Non-pigmented ciliary epithelial cell (primary cell): ENCODE data around the gene PDGFB.
A peak's percentile ranks its signal among the peaks of the same experiment; 100 is the strongest.

Experiments used
- DNase-seq: peaks from one replicate; pipeline ENCODE4 v3.0.0-alpha.2; 2010; ENCODE audit warnings: low read depth

Gene PDGFB

DNA sequence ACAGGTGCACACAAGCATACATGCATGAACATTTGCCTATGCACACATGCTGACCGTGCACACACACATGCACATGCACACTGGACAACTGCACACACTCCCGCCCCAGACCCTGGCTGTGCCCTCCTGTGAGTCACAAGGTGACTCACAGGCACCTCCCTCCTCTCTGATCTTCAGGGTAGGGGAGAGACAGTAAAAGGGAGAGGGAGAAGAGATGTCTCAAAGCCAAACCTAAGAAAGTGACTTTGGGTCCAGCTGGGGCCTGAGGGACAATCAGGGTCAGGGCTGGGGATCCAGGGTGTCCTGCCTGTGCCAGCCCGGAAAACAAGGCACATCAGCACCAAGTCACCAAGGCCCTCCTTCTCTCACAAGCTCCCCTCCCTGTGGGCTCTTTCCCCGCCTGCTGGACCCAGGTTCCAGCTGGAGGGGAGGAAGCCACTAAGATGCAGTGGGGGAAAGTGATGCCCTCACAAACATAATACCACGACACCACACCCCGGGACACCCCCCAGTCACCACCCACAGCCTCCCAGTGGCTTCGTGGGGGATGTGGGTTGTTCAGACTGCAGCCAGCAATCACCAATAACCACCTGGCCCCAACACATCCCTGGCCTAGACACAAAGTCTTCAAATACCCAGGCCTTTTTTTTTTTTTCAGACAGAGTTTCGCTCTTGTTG lies 39.3 kb downstream of the PDGFB start:
- DNase-seq, result peak; percentile 20

DNA sequence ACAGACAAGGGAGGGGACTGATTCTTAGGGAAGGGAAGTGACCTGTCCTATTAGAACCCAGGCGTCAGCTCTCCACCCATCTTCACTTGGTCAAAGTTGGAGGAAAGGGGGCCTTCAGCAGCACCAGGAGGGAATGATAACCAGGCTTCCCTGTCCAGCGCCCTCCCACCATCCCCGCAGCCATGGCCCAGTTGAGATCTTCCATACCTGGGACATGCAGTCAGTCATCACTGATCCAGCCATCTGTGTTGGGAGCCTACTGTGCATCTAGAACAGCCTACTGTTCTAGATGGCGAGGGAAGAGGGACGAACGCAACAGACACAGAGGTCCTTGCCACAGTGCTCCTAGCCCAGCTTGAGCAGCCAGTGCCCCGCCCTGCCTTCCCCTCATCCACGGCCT lies 40.6 kb downstream of the PDGFB start:
- DNase-seq, result no peak

DNA sequence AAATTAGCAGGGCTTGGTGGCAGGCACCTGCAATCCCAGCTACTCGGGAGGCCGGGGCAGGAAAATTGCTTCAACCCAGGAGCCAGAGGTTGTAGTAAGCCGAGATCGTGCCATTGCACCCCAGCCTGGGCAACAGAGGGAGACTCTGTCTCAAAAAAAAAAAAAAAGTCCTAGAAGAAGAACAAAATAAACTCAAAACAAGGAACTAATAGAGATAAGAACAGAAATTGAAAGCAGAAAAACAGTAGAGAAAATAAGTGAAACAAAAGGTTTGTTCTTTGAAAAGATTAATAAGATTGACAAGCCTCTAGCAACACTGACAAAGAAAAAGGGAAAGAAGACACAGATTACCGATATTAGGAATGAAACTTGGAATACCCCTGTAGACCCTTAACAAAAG lies 47.2 kb downstream of the PDGFB start:
- DNase-seq, result no peak

DNA sequence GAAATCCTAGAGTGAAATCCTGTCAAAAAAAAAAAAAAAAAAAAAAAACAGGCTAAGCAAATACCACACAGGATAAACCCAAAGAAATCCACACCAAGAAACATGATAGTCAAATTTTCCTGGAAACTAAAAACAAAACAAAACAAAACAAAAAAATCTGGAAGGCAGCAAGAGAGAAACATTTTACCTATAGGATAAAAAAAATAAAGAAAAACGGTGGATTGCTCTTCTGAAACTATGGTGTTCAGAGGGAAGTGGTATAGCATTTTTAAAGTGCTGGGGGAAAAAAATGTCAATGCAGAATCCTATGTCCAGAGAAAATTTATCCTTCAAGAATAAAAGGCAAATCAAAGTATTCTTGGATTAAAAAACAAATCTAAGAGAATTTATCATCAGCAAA lies 50.7 kb downstream of the PDGFB start:
- no peak for DNase-seq

DNA sequence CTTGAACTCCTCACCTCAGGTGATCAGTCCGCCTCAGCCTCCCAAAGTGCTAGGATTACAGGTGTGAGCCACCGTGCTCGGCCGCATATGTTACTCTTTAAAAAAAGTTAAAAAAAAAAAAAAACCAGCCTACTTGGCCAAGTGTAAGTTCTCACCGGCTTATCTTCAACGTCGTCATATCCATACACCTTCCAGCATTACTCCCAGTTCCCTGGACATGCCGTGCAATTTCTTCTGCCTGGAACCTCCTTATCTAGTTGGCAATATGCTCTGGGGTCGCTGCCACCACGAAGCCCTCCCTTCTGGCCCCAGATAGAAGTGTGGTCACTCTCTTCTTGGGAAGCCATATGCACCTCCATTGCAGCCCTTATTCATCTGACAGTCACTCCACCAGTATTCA lies 56.0 kb downstream of the PDGFB start:
- DNase-seq, result no peak

DNA sequence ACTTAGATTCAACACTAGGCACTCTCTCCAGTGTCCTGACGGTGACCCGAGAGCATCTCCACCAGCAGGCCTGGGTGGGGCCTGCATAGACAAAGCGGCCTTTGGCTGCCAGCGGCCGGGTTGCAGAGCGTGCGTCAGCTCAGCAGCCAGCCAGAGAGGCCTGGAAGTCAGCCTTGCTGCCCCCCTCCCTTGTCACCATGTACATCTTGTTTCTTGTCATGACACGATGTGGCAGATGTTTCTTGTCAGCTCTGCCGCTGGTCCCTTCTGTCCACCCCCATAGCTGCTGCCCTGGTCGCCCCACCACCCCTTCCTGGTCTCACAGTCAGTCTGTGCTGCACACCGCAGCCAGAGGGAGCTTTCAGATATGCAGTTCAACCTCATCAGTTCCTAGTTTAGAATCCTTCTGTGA lies 59.2 kb downstream of the PDGFB start:
- no peak for DNase-seq

DNA sequence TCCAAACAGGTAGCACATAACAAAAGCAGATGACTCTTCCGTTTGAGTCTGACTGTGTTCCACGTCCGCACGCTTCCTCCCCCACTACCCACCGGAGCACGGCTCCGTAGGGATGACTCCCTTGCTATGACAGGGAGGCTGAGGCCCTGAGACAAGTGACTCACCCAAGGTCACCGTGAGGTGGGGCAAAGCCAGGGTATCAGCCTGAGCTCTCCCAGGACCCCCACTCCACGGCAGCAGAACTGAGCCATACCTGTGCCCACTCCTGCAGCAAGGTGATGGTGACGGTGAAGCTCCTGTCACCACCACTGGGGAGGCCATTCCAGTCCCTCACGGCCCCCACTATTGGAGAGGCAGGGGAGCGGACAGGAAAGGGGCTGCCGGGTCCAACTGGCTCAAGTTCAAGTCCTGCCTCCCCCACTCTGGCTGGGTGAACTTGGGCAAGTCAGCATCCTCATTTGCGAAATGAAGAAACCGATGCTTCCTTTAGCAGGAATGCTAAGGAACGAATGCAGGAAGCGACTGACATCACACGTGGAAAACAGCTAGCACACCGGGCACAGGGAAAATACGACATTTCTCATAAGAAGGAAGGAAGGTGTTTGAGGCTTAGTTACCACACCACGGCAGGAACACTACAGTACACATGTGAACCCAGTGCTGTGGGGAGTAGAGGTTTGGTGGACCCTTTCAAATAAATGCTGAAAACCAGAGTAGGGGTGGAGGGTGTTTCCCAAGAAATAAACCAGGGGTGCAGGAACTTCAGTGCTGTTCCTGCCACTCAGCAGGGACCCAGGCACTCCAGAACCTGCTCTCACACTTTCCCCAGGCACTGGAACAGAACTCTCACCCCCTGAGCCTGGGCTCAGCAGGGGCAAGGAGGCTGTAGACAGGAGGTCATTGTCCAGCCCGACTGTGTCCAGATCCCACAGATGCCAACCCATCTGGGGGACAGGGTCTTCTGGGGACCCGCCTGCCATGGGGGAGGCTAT lies 59.9 kb downstream of the PDGFB start:
- no peak for DNase-seq

DNA sequence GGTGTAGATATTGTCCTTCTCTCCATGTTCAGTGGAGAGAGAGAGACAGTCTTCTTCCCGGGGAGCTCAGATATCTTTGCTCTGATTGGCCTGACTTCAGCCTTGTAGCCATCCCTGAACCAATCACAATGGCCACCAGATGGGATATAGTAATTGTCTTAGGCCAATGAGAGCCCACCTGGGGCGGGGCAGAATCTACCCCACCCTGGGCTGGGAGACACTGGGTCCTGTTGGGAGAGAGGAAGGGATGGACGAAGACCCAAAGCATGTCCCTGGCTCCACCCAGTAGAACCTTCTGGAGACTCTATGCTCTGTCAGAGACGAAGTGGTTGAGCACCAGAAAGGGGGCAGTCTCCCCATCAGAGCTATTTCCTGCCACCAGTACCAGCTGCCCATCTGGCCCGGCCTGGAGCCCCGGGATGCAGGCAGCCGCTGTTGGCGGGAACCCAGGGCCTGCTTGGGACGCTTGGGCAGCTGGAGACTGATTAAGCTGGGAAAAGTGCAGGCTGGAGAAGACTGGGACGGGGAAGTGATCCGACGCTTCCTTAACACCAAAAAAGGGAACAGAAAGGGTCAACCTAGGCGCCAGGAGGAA lies 60.7 kb downstream of the PDGFB start:
- DNase-seq, result no peak

DNA sequence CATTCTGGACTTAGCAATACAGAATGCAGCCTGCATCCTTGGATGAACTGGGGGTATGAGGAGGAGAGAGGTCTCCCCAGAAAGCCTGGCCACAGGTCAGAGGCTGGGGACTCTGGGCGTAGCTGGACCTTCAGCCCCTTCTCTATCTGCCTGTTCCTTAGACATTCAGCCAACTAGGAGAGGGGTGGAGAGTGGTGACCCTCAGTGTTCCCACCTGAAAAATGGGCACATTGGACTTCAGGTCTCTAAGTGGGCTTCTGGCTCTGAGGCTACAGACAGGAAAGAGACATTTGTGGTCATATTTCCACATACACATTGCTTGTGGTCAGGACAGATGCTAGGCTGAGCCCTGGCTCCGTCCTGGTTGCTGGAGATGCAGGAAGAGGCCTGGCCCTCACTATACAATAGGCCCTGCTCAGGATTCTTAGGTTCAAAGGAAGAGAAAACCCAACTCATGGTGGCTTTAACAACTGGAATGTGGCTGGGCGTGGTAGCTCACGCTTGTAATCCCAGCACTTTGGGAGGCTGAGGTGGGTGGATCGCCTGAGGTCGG lies 62.2 kb downstream of the PDGFB start:
- no peak for DNase-seq

DNA sequence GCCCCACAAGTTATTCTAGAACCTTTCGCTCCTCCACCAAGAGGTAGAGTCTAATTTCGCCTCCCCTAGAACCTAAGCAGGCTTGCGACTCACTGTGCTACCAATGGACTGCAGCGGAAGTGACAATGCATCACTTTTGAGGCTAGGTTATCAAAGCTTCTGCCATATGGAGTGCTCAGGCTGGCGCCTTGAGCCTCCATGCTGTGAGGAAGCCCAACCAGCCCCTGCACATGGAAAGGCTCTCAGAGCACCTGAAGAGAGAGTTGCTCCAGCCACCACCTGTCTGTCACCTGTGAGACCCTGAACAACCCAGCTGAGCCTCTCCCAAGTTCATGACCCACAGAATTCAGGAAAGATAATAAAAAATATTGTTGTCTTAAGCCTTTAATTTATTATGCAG lies 63.0 kb downstream of the PDGFB start:
- no peak for DNase-seq

DNA sequence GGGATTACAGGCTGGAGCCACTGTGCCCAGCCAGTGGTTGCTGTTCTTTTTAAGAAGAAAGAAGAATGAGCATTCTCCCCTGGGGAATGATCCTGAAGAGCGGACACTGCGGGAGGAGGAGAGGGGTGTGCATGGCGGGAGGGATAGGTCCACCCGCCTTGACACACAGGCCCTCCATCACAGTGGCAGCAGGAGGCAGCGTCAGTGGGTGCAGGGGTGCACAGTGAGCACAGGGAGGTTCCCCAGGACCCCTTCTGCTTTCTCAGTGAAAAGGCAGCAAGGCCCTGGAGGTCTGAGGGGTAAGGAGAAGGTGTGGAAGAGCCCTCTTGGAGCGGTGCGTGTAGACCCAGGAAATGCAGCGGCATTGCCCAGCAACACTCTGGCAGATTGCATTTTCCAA lies 63.4 kb downstream of the PDGFB start:
- no peak for DNase-seq

DNA sequence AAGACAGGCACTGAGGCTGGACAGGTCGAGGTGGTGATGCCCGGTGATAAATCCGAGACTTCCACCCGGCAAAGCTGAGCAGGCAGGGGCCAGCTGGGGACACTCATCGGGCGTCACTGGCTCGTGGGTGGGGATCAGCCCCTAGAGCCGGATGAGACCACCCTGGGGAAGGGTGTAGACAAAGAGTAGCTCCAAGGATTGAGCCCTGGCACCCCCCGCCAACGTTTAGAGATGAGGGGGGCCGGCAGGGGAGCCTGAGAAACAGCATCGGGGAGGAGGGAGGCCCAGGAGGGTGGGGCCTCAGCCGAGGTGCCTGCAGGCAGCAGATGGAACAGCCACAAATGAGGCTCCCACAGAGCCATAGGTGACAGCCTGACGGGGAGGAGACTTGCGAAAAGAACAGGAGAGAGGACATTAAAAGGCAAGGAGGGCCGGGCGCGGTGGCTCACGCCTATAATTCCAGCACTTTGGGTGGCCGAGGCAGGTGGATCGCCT lies 64.9 kb downstream of the PDGFB start:
- DNase-seq, result no peak

DNA sequence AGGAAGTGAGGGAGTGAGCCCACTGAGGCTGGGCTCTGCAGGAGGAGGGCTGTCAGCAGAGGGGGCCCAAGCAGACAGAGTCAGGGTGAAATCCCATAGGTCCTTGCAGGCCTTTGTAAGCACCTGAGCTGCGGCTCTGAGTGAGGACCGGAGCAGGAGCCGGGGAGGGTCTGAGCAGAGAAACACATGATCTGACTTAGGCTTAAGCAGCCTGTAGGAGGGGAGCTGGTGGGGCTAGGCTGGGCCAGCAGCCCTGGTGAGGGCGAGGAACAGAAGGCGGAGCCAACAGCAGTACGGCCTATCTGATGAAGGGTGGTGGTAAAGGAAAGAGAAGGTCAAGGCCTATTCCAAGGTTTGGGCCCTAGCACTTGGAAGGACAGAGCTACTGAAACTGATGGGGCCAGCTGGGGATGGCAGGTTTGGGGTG lies 65.4 kb downstream of the PDGFB start:
- no peak for DNase-seq

DNA sequence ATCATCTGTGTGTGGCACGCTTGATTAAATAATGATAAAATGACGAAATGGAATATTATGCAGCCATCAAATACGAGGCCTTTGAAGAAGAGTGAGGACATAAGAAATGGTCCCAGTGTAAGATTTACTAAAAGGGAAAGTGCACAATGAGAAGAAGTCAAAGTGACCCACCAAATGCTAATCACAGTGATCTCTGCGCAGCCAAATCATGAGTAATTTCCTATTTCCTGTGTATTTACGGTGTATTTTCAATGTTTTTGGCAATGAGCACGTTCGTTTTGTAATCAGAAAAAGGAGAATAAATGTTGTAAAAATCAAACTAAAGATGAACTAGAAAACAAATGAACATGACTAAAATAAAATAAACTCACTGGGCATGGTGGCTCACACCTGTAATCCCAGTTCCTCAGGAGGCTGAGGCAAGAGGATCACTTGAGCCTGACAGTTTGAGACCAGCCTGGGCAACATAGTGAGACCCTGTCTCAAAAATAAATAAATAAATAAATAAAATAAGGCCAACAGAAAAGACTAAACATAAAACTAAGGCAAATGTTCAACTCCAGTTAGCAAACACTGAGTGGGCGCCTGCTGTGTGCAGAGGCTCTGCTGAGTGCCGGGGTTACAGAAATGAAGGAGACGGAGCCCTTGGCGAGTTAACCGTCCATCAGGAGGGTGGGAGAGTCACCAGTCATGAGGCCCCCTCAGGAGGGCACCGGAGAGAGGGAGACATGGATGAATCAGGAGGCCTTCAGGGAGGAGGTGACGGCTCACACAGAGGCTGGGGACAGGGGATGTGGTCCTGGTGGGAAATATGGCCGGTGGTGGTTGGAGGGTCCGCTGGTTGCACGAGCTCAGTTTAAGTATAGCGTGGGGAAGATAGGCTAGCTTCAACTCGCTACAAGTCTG lies 66.3 kb downstream of the PDGFB start:
- no peak for DNase-seq

DNA sequence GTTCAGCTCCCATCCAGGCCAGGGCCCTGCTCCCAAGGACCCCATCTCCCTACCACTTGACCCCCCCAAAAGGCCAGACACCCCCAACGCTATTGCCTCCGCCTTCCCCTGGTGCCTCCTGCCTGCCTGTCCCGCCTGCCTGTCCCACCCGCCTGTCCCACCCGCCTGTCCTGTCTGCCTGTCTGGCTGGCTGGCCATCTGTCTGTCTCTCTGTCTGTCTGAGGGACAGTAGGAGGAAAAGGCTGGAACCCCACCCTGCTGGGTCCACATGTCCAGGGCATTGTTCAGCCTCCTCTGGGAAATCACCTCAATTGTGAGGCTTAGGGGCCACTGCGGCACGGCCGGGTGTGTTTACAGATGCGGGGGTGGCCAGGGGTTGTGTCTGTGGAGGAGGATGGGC lies 67.0 kb downstream of the PDGFB start:
- no peak for DNase-seq

DNA sequence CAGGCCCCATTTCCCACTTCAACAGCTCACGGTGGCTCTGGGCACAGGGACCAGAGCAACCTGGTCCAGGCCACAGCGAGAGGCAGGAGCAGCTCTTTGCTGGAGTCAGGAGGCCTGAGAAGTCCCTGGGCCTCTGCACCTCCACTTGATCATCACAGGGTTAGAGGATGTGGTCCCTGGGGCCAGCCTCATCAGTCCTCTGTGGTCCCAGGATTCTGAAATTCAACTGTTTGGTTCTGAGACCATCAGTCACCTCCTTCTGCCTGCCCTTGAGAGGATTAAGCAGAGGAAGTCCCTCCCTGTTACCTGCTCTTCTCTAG lies 67.4 kb downstream of the PDGFB start:
- no peak for DNase-seq

DNA sequence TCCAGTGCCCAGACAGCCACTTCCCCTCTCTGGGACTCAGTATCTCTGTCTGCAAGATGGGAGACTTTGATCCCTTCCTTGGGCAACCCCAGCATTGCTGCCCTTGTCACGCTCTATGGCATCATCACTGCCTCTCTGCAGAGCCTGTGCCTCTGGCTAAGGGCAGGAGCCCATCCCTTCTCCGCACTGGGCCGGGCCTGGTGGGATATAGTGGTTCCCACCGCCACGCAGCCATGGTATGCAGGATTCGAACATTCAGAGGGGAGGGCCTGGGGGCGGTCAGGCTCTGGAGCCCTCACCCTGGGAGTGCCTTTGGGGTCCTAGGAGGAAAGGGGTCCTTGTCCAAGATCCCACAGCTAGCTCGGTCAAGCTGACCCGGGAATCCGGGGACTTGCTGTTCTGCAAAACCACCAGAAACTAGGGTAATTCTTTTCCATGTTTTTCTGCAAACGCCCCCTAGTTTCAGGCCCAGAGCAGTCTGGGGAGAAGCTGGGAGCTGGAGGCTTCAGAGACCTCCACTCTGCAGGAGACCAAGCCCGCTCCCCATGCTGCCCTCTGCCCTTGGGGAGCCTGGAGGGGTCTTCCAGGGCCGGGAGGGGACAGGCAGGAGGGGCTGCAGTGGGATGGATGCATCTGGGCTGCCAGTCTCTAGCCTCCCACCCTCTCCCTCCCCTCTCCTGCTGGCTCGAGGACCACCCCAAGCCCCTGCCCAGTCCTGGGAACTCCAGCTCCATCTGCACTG lies 67.9 kb downstream of the PDGFB start:
- DNase-seq, result no peak

DNA sequence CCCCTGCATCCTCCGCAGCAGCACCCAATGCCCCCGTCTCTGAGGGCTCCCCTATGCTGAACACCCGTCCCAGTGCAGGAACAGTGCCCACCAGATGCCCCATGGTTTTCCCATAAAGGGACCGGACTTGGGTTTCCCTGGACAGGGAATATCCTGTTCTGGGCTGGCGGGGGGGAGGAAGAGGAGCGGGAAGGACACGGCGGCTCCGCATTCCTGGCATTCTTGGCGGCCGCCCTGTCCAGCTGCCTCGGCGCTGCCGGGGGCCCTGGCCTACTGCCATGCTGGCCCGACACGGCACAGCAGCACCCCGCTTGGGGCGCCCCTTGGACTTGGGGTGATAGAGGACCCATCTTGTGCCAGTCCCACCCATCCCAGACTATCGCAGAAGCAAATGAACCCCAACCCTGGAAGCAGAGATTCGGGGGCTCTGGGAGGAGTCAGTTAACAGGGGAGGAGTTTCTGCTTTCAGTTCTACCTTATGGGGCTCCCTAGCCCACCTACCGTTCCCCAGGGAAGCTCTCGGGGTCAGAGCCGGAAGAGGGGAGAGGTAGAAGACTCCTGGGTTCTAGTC lies 68.6 kb downstream of the PDGFB start:
- DNase-seq, result no peak

DNA sequence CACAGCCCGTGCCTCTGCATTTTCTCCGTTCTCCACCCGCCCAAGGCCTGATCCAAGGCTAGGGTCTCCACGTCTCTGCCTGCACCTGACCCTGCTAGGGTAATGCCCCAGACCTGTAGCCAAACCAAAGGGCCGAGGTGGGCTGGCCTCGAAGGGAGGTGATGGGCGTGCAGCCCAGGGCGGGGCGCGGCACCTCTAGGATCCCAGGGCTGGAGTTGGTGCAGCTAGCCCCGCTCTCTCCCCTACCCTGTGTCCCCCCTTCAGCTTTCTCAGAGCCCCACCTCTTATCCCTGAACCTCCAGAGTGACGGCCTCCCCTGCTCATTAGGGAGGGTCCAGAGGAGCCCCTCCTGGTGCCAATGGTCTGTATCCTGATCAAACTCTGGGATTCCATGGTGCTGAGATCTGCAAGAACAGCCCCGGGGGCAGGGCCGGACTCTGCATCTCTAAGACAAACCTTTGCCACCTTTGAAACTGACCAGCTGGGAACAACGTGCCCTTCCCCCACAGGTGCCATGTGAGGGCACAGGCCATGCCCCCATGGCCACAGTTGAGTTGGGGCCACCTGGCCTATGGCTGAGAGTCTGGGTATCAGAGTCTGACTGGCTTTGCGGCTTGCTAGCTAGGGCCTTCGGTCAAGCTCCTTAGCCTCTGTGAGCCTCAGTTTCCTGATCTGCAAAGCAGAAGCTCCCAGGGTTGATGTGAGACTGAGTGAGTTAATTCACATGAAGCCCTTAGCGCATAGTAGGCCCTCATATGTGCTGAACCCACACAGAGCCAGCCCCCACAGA lies 69.2 kb downstream of the PDGFB start:
- no peak for DNase-seq
